ENCODE results near the gene GRM2.

DNA sequence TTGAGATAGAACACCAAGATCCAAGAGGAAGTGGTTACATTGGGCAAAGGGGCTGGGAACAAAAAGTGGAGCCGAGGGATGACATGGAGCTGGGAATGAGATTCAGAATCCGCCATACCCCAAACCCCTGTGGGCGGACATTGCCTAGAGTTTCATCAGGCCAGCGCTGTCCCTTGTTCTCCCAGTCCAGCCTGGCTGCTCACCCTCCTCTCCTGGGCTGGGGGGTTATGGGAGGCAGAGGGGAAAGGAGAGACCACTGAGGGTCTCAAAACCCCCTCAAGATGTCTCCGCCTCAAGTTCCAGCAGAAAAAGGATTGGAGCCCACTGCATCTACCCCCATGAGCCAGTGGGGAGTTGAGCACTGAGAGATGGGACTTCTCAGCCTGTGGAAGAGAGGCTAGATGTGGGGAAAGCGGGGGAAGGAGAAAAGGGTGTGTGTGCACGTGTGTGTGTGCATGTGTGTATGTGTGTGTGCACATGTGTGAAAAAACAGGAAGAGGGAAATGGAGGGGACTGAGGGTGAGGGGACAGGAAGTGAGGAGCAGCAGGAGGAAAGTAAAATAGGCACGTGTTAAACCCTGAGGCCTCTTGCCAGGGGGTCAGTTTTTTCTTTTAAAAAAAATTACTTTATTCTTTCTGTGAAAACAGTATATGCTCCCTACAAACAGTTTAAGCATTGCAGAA, 14.3 kb downstream of the GRM2 start:
- TF ChIP-seq, protein P1, sequence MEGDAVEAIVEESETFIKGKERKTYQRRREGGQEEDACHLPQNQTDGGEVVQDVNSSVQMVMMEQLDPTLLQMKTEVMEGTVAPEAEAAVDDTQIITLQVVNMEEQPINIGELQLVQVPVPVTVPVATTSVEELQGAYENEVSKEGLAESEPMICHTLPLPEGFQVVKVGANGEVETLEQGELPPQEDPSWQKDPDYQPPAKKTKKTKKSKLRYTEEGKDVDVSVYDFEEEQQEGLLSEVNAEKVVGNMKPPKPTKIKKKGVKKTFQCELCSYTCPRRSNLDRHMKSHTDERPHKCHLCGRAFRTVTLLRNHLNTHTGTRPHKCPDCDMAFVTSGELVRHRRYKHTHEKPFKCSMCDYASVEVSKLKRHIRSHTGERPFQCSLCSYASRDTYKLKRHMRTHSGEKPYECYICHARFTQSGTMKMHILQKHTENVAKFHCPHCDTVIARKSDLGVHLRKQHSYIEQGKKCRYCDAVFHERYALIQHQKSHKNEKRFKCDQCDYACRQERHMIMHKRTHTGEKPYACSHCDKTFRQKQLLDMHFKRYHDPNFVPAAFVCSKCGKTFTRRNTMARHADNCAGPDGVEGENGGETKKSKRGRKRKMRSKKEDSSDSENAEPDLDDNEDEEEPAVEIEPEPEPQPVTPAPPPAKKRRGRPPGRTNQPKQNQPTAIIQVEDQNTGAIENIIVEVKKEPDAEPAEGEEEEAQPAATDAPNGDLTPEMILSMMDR (conservative IDR thresholded peaks at IDR 0.05 in 1 of 2, IDR thresholded peaks at IDR 0.05 in 1 of 2; ENCODE audit: extremely low read depth in 1 of 2, insufficient read depth in 1 of 2, low read depth in 1 of 2, low read length in 2 of 2): no peak
- no peak for TF ChIP-seq EZH2 (IDR thresholded peaks at IDR 0.05; ENCODE audit: borderline replicate concordance, low read length)
